DMS53 treated with DMSO at 0.1 percent for 48 hours (cell line): ENCODE measurements around the gene ILKAP.

Experiments used
- DNase-seq: peaks from one replicate; lab custom pipeline; 2025; ENCODE audit not compliant: unreplicated experiment; lab: John Stamatoyannopoulos, UW

The ILKAP gene

DNA sequence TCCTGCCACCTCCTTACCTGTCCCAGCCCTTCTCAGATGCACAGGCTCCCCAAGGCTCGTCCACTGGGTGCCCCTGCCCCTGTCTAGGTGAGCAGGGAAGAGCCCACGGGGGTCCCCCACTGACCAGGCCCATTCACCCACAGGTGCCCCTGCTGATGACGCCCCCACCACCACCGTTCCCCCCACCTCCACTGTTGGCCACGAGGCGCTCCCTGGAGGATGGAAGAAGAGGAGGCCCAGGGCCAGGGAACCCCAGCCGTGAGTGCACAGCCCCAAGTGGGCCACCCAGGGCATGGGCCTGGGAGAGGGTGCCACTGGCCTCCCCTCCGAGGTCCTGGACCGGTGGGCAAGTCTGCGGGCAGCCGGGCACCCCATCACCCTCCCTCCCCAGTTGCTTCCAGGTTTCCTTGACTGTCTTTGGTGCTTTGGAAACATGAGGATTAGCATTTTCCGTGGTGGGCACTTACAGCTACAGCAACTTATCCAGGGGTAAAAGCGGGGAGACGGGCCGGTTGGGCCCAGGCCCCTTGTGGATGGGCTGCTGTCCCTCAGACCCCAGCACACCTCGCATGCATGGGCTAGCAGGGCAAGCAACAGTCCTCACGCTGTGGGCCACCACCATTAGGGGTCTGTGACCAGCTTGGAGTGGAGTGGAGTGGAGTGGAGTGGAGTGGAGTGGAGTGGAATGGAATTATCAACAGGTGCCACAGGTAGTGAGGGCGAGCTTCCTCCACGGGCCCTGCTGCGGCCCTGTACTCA, 78.2 kb downstream of the ILKAP start:
- DNase-seq, result no peak

DNA sequence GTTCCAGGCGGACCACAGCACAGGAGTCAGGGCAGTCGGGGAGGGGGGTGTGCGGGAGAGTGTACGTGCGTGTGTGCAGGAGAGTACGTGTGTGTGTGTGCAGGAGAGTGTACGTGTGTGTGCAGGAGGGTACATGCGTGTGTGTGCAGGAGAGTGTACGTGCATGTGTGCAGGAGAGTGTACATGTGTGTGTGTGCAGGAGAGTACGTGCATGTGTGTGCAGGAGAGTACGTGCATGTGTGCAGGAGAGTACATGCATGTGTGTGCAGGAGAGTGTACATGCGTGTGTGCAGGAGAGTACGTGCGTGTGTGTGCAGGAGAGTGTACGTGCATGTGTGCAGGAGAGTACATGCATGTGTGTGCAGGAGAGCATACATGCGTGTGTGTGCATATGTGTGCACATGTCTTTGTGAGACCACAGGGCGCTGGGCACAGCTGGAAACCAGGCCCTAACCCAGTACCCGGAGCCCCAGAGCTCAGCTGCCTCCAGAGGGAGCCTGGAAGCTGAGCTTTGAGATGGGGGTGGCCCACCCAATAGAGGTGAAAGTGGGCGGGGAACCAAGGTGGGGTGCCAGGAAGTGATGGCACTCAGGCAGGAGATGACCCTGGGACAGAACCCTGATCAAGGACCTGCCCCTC, 78.9 kb downstream of the ILKAP start:
- DNase-seq, result no peak

DNA sequence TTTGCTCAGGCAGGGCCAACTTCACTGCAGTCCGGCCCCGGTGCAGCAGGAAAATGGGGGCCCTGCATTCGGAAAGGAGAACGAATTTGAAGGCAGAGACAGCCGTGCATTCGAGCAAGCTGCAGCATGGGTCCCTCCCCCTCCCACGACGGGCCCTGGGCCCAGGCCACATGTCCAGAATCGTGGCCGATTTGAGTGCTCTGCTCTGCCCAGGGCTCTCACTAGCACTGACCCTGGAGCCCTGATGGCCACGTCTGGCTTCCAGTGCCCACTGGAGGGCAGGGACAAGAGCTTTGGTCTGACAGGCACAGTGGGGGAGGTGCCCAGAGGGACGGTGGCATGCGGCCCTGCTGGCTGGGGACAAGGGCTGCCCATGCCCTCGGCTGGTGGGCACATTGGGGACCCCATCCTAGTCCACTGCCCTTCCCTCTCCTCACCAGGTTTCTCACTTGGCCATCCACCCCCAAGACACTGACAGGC, 79.5 kb downstream of the ILKAP start:
- DNase-seq, result no peak

DNA sequence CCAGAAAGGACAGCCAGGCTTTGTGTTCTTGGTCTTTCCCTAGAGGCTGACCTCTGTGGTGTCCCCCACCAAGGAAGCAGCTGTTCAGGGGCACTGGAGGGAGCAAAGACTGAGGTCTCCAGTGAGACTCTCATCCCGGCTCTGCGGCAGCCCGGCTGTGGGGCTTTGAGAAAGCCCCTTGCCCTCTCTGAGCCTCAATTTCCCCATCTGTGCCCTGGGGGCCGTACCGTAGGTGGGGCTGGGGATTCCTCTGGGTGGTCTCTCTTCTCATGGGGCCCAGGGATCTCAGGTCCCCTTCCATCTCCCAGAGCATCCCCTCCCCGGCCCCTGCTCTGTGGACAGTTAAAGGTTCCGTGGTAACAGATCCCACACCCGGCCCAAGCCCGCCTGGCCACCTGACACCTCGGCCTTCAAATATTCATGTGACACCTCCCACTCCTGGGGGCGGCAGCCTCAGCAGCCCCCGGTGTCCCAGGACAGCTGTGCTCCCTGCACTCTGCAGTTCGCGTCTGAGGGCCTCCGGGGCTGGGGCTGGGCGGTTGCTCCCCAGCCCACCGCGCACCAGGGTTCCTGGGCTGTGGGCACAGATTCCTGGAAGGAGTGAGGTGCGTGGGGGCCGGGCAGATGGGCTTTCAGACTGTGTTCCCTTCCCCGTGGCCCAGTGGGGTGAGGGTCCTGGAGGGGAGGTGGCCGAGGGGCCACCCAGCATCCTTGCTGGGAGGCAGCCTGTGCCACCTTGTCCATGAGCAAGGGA, 80.1 kb downstream of the ILKAP start:
- DNase-seq, result no peak

DNA sequence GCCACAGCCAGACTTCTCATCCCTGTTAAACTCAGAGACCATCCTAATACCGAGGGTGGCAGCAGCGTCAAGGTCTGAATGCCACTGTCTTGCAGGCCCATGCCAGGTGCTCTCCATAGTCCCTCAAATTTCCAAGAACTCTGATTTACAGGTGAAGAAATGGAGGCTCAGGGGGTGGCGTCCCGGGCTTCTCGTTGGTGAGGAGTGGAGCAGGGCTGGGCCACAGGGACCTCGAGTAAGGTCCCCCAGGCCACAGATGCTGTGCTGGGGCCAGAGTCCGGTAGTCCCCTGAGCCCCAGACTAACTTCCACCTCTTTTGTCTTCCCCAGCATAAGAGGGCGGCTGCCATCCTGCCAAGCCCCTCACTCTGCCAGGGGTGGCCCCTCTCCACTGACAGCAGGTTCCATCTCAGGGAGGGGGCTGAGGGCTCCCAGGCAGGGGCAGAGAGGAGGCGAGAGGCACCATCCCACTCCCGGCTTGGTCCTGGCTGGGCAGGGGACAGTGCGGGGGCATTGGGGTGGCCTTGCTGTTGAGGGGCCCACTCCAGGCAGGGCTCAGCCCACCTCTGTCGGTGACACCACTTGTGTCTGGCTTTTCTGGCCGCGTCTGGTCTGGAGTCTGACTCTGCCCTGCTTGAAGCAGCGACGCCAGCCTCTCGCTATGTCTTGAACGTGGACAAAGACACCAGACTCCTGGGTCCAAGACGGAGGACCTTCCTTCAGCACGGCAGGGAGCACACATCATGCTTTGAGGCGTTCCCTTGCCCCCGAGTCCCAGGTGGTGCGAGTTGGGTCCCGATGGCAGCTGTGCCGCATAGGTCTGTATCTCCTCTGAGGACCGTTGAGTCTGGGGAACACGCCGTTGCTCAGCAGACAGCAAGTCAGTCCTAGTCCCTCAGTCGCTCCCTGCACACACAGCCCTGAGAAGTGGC, 80.9 kb downstream of the ILKAP start:
- no peak for DNase-seq

DNA sequence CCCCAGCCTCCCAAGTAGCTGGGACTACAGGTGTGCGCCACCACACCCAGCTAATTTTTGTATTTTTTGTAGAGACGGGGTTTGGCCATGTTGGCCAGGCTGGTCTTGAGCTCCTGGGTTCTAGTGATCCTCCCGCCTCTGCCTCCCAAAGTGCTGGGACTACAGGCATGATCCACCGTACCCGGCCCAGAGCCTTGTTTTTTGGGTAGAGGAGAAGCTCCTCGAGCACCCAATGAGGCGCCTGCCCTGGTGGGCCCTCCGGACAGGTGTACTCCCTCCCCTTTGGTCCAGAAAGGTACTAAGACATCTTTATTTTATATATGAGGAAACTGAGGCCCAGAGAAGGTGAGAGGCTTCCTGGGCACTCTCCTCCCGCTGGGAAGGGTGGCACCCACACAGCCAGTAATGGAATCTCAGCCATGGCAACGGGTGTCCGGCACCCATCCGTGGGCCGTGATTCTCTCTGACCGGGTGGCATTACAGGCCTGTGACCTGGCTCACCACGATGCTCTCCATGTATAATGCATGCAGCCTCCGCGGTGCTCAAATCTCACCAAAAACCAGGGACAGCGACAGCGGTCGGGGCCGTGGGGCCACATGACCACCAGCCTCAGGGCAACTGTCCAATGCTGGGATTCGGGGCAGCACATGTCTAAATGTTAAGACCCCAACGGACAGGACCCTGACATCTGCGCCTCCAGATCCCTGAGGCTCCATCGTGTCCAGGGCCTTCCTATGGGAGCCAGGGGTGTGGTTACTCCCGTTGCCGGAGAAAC, 81.8 kb downstream of the ILKAP start:
- DNase-seq, result no peak

DNA sequence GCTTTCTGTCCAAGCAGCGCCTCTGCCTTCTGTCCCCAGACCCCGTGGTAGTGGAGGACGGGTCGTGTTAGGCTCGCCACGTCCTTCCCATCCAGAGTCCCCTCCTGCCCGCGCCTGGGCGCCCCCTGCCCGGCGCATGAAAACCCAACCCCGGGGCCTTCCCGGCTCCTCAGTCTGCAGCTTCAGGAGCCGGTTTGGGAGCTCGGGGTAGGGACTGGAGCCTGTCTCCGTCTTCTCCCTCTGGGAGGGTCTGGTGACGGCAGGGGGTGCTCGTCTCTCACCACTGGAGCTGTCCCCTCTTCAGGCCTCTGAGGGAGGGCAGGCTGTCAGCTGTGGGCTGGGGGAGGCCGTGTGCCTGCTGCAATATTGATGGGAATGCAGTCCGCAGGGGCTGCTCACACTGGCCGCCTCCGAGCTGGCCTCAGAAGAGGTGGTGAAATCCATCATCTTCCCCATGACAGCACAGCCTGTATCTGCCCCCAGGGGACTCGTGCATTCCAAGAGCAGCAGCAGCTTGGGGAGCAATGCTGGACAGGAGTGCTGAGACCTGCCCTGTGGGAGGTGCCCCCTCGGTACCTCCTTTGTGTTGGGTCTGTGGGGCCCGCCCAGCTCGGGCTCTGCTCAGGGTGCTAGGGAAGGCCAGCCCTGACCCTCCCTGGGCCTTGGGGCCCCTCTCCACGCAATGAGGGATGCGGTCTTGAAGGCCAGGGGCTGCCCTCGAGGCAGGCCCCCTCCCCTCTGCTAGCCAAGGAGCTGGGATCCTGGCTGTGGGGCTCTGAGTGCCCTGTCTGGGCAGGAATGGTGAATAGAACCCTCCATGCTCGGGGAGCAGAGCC, 82.8 kb downstream of the ILKAP start:
- no peak for DNase-seq
